Measurements from ENCODE around the gene RFLNA.

RFLNA gene

DNA sequence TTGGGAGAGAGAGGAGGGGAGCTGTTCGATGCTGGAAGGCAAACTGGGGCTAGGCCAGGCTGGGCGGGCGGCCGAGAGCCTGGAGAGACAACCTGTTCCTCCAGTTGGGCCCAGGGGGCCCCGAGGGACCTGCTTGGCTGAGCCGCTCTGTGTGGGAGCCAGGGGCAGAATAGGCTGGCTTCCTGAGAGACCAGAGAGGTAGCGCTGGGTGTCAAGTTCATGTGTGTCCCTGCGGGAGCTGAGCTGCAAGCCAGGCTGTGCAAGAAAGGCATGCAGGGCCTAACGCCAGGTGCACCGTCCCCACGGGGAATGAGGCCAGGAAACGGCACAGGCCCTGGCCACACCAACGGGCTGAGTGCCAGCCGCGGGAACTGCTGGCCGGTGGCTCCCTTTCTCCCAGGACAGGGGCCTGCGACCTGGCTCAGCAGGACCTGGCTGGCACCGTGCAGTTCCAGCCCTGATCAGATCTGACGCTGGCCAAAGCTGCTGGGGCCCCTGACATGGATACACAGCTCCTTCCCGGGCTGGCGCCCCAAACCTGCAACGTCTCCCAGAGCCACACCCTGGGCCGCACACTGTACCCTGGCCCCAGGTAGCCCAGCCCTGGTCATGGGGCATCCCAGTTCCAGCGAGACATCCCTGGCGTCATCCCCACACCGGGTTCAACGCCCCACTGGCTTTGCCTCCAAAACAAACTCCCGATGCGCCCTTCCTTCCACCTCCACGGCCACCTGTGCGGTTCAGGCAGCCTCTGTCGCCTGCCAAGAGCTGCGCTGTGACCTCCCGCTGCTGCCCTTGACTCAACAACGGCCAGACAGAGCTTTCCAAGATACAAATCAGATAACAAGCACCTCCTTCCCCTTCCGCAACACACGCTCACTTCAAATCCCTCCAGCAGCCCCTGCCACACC is 65.0 kb downstream of the RFLNA start:
- no peak for DNase-seq (ENCODE audit: low spot score)

DNA sequence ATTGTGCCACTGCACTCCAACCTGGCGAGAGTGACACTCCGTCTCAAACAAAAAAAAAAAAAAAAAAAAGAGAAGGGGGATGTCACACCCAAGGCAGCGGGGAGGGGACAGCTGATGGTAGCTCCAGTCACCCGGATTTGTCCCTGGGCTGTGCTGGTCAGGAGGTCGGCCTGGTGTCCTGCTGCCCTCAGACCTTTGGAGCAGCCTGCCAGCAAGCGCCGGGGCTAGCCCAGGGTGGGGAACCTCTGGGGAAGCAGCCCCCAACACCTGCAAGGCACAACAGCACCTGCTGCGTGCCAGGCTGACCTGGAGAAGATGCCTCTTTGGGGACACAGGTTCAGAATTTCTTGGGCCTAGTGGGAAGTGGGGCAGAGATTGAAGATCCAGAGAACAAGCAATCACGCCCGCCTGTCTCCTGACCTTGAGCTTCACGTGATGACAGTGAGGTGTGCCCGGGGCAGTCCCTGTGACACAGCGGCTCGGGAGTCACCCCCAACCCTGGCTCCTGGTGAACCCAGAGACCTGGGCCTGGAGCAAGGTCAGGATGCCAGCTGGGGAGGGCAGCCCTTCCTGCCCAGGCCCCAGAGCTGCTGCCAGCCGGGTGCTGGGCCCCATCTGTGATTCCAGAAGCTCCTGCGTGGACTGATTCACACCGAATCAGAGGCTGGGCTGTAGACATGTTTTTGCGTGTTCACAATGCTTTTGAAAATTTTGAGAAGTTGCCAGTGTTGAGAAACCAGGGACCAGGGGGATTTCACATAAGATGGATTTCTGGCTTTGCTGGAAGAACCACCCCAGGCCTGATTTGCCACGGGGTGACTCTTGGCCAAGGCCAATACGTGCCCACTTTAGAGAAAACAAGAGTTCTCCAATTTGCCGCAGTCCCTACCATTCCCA is 66.4 kb downstream of the RFLNA start:
- no peak for DNase-seq (ENCODE audit: low spot score)

DNA sequence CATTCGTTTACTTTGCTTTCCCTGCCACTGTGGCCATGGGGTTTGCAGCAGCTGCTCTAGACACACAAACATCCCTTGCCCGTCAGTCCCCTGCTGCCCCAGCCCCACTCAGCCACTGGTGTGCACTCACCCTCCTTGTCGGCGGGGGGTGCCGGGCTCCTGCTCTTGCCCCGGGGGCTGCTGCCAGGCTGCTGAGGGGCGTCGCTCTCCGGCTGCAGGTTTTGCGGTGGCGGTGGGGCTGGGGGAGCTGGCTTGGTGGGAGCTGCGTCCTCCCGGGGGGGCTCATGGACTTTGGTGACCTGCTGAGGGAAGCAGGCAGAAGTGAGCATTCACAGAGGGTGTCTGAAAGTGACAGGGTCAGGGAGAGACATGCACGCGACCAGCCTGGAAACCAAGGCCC is 67.1 kb downstream of the RFLNA start:
- DNase-seq (ENCODE audit: low spot score): no peak

DNA sequence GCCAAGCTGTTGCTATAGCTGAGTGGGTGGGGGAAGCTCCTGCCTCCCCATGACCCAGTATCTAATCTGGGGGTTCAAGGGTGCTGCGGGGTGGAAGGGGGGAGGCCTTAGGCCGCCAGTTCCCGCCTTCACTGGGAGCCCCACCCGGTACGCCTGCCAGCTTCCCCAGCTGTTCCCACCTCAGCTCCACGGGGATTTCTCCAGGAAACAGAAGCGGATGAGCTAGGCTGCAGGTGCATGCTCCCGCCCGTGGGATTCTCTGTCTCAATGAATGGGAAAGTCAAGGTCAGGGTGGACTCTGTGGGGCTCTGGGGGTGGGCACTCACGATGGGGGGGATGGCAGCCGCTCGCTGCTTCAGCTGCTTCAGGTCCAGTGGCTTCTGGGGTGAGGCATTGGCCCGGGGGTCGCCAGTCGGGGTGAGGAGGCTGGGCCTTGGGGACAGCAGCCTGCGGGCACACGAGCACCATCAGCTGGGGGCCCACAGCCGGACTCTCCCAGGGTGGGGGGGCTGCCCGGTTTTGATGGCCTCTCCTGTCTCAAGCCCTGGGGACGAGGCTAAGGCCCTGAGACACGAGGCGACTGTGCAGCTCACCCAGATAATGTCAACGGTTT is 68.6 kb downstream of the RFLNA start:
- no peak for DNase-seq (ENCODE audit: low spot score)

DNA sequence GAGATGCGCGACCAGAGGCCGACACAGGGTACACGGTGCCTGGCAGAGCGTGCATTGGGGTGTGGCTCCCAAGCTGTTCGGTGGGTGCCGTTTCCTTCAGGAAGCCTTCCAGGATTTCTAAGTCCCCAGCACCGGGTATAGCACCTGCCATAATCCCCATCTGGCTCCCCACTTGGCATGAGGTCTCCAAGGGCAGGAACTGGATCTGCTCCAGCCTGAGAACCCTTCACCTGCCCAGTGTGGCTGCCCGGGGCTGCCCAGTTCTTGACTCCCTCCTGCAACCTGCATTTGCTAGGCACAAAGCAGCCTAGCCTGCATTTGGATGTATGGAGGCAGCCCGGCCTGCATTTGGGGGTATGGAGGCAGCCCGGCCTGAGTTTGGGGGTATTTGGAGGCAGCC is 69.7 kb downstream of the RFLNA start:
- DNase-seq (ENCODE audit: low spot score): no peak
